Skin epidermis (tissue), 12 donors: Measurements from ENCODE around the gene MSANTD1.

ENCODE experiments used
- H3K27ac ChIP-seq, 21 experiments: fragments of 200-600 bp; sonication (generic) in 11 of 21; one replicate each; pipeline ENCODE4 v1.5.0; 2020; ENCODE audit warnings: mild to moderate bottlenecking in 3 of 21, inconsistent platforms in 2 of 21, moderate library complexity in 2 of 21
- H3K4me3 ChIP-seq, 7 experiments: fragments of 200-600 bp; sonication (generic) in 2 of 7; one replicate each; pipeline ENCODE4 v1.5.0; 2020; ENCODE audit warnings: inconsistent platforms in 2 of 7, mild to moderate bottlenecking in 2 of 7, moderate library complexity in 1 of 7

The MSANTD1 gene

GRCh38 chr4:3284734-3285557 is 36.0 kb downstream of the MSANTD1 start:
- H3K27ac ChIP-seq: no peak overlapping the region
- H3K4me3 ChIP-seq: no peak overlapping the region

GRCh38 chr4:3285558-3286334 is 36.8 kb downstream of the MSANTD1 start:
- Histone ChIP-seq H3K27ac (peak overlapping the region in 2 of 21 experiments; percentile 3 to 58), H3K4me3 (no peak overlapping the region)

GRCh38 chr4:3286335-3287175 is 37.6 kb downstream of the MSANTD1 start:
- no peak overlapping the region for H3K4me3 ChIP-seq
- H3K27ac ChIP-seq: peak overlapping the region in 2 of 21 experiments; percentile 3 to 58

GRCh38 chr4:3287271-3287971 is 38.5 kb downstream of the MSANTD1 start:
- no peak overlapping the region for H3K4me3 ChIP-seq
- H3K27ac ChIP-seq: no peak overlapping the region

- Histone ChIP-seq H3K4me3 (no peak overlapping the region), H3K27ac (no peak overlapping the region)
Observed at GRCh38 chr4:3287972-3288570, 39.1 kb downstream of the MSANTD1 start.

GRCh38 chr4:3288571-3289094 is 39.7 kb downstream of the MSANTD1 start:
- no peak overlapping the region for H3K27ac ChIP-seq

GRCh38 chr4:3290476-3290875 is 41.5 kb downstream of the MSANTD1 start:
- no peak overlapping the region for H3K4me3 ChIP-seq
- H3K27ac ChIP-seq: no peak overlapping the region

More at GRCh38 chr4:3288571-3289094, 39.7 kb downstream of the MSANTD1 start:
- H3K4me3 ChIP-seq: no peak overlapping the region

- no peak overlapping the region for H3K4me3 ChIP-seq
- H3K27ac ChIP-seq: peak overlapping the region in 1 of 21 experiments; percentile 92
Observed at GRCh38 chr4:3290889-3291321, 41.9 kb downstream of the MSANTD1 start.

- H3K27ac ChIP-seq: peak overlapping the region in 19 of 21 experiments; percentile 47 to 94 (median 83)
- H3K4me3 ChIP-seq: peak overlapping the region; percentile 50 to 84 (median 72)
Observed at GRCh38 chr4:3291411-3291968, 42.5 kb downstream of the MSANTD1 start.

GRCh38 chr4:3291969-3292570 is 43.1 kb downstream of the MSANTD1 start:
- H3K27ac ChIP-seq: peak overlapping the region; percentile 47 to 94 (median 83)
- peak overlapping the region; percentile 50 to 84 (median 72) for H3K4me3 ChIP-seq

- peak within 1 kb of the TSS; percentile 47 to 94 (median 83) for H3K27ac ChIP-seq
- peak within 1 kb of the TSS; percentile 50 to 84 (median 72) for H3K4me3 ChIP-seq
Observed at GRCh38 chr4:3292571-3293400, 43.8 kb downstream of the MSANTD1 start, which contains the start of gene RGS12. RGS12 (plus strand) TSS chr4:3293021; CDS start chr4:3316171, 23,150 bp downstream.

GRCh38 chr4:3293401-3294391 is 44.7 kb downstream of the MSANTD1 start:
- peak overlapping the region; percentile 31 to 75 (median 66) for H3K4me3 ChIP-seq
- peak overlapping the region in 16 of 21 experiments; percentile 34 to 91 (median 72) for H3K27ac ChIP-seq

- H3K27ac ChIP-seq: peak overlapping the region in 6 of 21 experiments; percentile 71 to 91 (median 84)
- no peak overlapping the region for H3K4me3 ChIP-seq
Observed at GRCh38 chr4:3294401-3295241, 45.7 kb downstream of the MSANTD1 start.

- no peak overlapping the region for H3K27ac ChIP-seq
- H3K4me3 ChIP-seq: no peak overlapping the region
Observed at GRCh38 chr4:3295837-3296624, 47.1 kb downstream of the MSANTD1 start.
